H9 (cell line): ENCODE results near the gene MAP2K3. TPM values are rescaled to one million over a fixed set of nuclear protein-coding genes. Genes with fewer than 3 reads are reported as not detected.

Source experiments
- DNase-seq: peaks from one replicate; pipeline ENCODE4 v3.0.0-alpha.2; 2017
- H2AFZ ChIP-seq: one replicate; pipeline ENCODE4 v1.6.1; 2013; ENCODE audit warnings: mild to moderate bottlenecking, low read length, control low read depth, moderate library complexity
- H2AK5ac ChIP-seq: 2 replicates; pipeline ENCODE4 v1.6.1; 2013; ENCODE audit warnings: low read length, control low read depth, mixed read lengths; ENCODE audit not compliant: insufficient read length
- H2BK120ac ChIP-seq: one replicate; pipeline ENCODE4 v1.6.1; 2013; ENCODE audit warnings: low read depth, mild to moderate bottlenecking, low read length, control low read depth, inconsistent platforms; ENCODE audit not compliant: poor library complexity, severe bottlenecking
- H2BK12ac ChIP-seq: 2 replicates; pipeline ENCODE4 v1.6.1; 2013; ENCODE audit warnings: low read length, control low read depth, mixed read lengths, low read depth; ENCODE audit not compliant: insufficient read length
- H2BK15ac ChIP-seq: 2 replicates; pipeline ENCODE4 v1.6.1; 2013; ENCODE audit warnings: low read depth, low read length, control low read depth
- H2BK20ac ChIP-seq: one replicate; pipeline ENCODE4 v1.6.1; 2013; ENCODE audit warnings: low read depth, mild to moderate bottlenecking, low read length, control low read depth, inconsistent platforms; ENCODE audit not compliant: poor library complexity, severe bottlenecking
- H2BK5ac ChIP-seq: 2 replicates; pipeline ENCODE4 v1.6.1; 2013; ENCODE audit warnings: low read length, control low read depth, mixed read lengths; ENCODE audit not compliant: insufficient read length
- H3K14ac ChIP-seq: 2 replicates; pipeline ENCODE4 v1.6.1; 2013; ENCODE audit warnings: low read length, control low read depth; ENCODE audit not compliant: insufficient read depth
- H3K18ac ChIP-seq: 2 replicates; pipeline ENCODE4 v1.6.1; 2013; ENCODE audit warnings: low read depth, mild to moderate bottlenecking, mixed read lengths, low read length, control low read depth; ENCODE audit not compliant: insufficient read length
- H3K23ac ChIP-seq: 2 replicates; pipeline ENCODE4 v1.6.1; 2013; ENCODE audit warnings: low read length, control low read depth, mixed read lengths, low read depth; ENCODE audit not compliant: insufficient read length
- H3K23me2 ChIP-seq: 2 replicates; pipeline ENCODE4 v1.6.1; 2013; ENCODE audit warnings: low read depth, mild to moderate bottlenecking, mixed read lengths, low read length, control low read depth; ENCODE audit not compliant: insufficient read length, poor library complexity, severe bottlenecking
- H3K27ac ChIP-seq: 2 replicates; pipeline ENCODE4 v1.5.1; 2013; ENCODE audit warnings: low read length, control low read depth, mixed read lengths, low read depth; ENCODE audit not compliant: insufficient read length
- H3K27me3 ChIP-seq: 2 replicates; pipeline ENCODE4 v1.6.1; 2013; ENCODE audit warnings: low read length, control low read depth, inconsistent platforms; ENCODE audit not compliant: insufficient read depth
- H3K4ac ChIP-seq: 2 replicates; pipeline ENCODE4 v1.6.1; 2013; ENCODE audit warnings: low read depth, mild to moderate bottlenecking, control low read depth, inconsistent platforms, low read length, moderate library complexity
- H3K4me1 ChIP-seq: 2 replicates; pipeline ENCODE4 v1.6.1; 2013; ENCODE audit warnings: low read length, control low read depth, inconsistent platforms; ENCODE audit not compliant: insufficient read depth
- H3K4me2 ChIP-seq: 2 replicates; pipeline ENCODE4 v1.6.1; 2013; ENCODE audit warnings: low read length, control low read depth, mixed read lengths; ENCODE audit not compliant: insufficient read length, insufficient read depth
- H3K56ac ChIP-seq: 2 replicates; pipeline ENCODE4 v1.6.1; 2013; ENCODE audit warnings: low read depth, mild to moderate bottlenecking, mixed read lengths, low read length, control low read depth; ENCODE audit not compliant: insufficient read length
- H3K79me1 ChIP-seq: 2 replicates; pipeline ENCODE4 v1.6.1; 2013; ENCODE audit warnings: low read depth, mild to moderate bottlenecking, moderate library complexity, low read length, control low read depth, inconsistent platforms; ENCODE audit not compliant: insufficient read depth, poor library complexity, severe bottlenecking
- H3K79me2 ChIP-seq: 2 replicates; pipeline ENCODE4 v1.6.1; 2013; ENCODE audit warnings: low read length, control low read depth, inconsistent platforms; ENCODE audit not compliant: insufficient read depth
- H3K9ac ChIP-seq: 2 replicates; pipeline ENCODE4 v1.6.1; 2013; ENCODE audit warnings: low read length, control low read depth, mixed read lengths; ENCODE audit not compliant: insufficient read length; ENCODE audit errors: extremely low read depth
- H3K9me3 ChIP-seq: one replicate; pipeline ENCODE4 v1.6.1; 2013; ENCODE audit warnings: low read depth, low read length, inconsistent platforms; ENCODE audit not compliant: control insufficient read depth
- H3T11ph ChIP-seq: one replicate; pipeline ENCODE4 v1.6.1; 2013; ENCODE audit warnings: mild to moderate bottlenecking, low read length, control low read depth, inconsistent platforms
- H4K20me1 ChIP-seq: one replicate; pipeline ENCODE4 v1.6.1; 2013; ENCODE audit not compliant: control insufficient read depth, insufficient read length, insufficient read depth
- H4K5ac ChIP-seq: 2 replicates; pipeline ENCODE4 v1.6.1; 2013; ENCODE audit warnings: low read depth, mild to moderate bottlenecking, mixed read lengths, low read length, control low read depth; ENCODE audit not compliant: insufficient read length
- H4K8ac ChIP-seq: replicated peaks from 2 replicates; pipeline ENCODE4 v1.6.1; 2013; ENCODE audit warnings: low read length, control low read depth, mixed read lengths, low read depth; ENCODE audit not compliant: insufficient read length
- H4K91ac ChIP-seq: 2 replicates; pipeline ENCODE4 v1.6.1; 2013; ENCODE audit warnings: low read depth, mild to moderate bottlenecking, moderate library complexity, mixed read lengths, low read length, control low read depth; ENCODE audit not compliant: insufficient read length
- H3K27ac Mint-ChIP-seq, 3 experiments: 2 replicates in 2 of 3; 3 replicates in 1 of 3; pipeline ENCODE4 v1.8.0; 2020 to 2021; ENCODE audit warnings: mixed read lengths in 3 of 3, mild to moderate bottlenecking in 1 of 3, moderate library complexity in 1 of 3
- H3K27me3 Mint-ChIP-seq: 2 replicates; pipeline ENCODE4 v1.8.0; 2021; ENCODE audit warnings: low read depth, mild to moderate bottlenecking, moderate library complexity, mixed read lengths
- H3K36me3 Mint-ChIP-seq, 3 experiments: 2 replicates in 2 of 3; 3 replicates in 1 of 3; pipeline ENCODE4 v1.8.0; 2020 to 2021; ENCODE audit warnings: low read depth in 3 of 3, mixed read lengths in 3 of 3; ENCODE audit not compliant: insufficient read depth in 1 of 3
- H3K4me1 Mint-ChIP-seq, 2 experiments: 2 replicates each; pipeline ENCODE4 v1.8.0; 2020; ENCODE audit warnings: mixed read lengths in 2 of 2
- H3K4me3 Mint-ChIP-seq, 2 experiments: 2 replicates in 1 of 2; 3 replicates in 1 of 2; pipeline ENCODE4 v1.8.0; 2020 to 2021; ENCODE audit warnings: mild to moderate bottlenecking in 2 of 2, mixed read lengths in 2 of 2, moderate library complexity in 1 of 2
- H3K9me3 Mint-ChIP-seq, 2 experiments: 2 replicates in 1 of 2; 3 replicates in 1 of 2; pipeline ENCODE4 v1.8.0; 2020; ENCODE audit warnings: mild to moderate bottlenecking in 2 of 2, mixed read lengths in 2 of 2, moderate library complexity in 1 of 2
- WGBS: extraction: QIAGEN DNeasy Blood & Tissue Kit; methylation state at CpG from one replicate; pipeline ENCODE4 v1.1.7; 2013; ENCODE audit warnings: missing lambda C conversion rate, low lambda C conversion rate, mixed read lengths; ENCODE audit not compliant: insufficient read length; ENCODE audit errors: extremely low coverage; 5-methylcytosine and 5-hydroxymethylcytosine counted together
- total RNA-seq: library from RNA; stranded (reverse); gene quantifications from 2 replicates; pipeline ENCODE4 v1.2.1, GENCODE V29; 2021
- TF ChIP-seq, protein P1 (sequence below): fragments of 200-600 bp; sonication (generic); conservative IDR thresholded peaks from 3 replicates; pipeline ENCODE4 v1.8.0; 2021; ENCODE audit warnings: antibody characterized with exemption, mild to moderate bottlenecking

The MAP2K3 gene
- total RNA-seq, 1 experiment from 2014 or later: 26.1 TPM

DNA sequence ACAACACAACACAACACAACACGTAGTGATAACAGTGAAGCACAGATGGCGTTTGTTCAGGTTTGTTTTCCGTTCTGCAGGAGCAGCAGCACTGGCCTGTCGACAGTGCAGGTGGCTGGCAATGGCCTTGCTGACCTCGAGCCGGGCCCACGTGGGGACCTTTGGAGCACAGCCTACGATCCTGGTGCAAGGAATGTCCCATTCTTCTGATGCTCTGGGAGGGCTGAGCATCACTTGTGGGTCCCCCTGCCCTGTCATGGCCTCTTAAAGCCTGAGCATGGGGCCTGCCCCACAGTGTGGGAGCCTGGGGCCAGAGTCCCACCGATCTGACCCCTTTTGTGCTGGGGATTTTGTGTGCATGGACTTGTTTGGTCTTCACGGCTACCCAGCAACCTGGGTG, 6.8 kb downstream of the MAP2K3 start:
- Histone ChIP-seq H4K5ac (no peak overlapping the region), H3K27ac (no peak overlapping the region), H3K14ac (no peak overlapping the region), H3K4me1 (no peaks in the 10 kb centered on the region), H3K27me3 (no peaks in the 10 kb centered on the region), H4K8ac (no peak overlapping the region), H3K18ac (no peak overlapping the region), H2BK12ac (no peak overlapping the region), H3T11ph (no peak overlapping the region), H3K4ac (no peak overlapping the region), H3K56ac (no peak overlapping the region), H3K79me1 (no peaks in the 10 kb centered on the region), H2AFZ (no peak overlapping the region), H3K79me2 (peaks cover 2% of the 10 kb centered on the region; the same call in 1 of the 2 replicates), H3K4me2 (no peak overlapping the region), H2AK5ac (no peak overlapping the region), H2BK5ac (no peak overlapping the region), H2BK15ac (no peak overlapping the region), H3K23me2 (no peaks in the 10 kb centered on the region), H3K9me3 (peaks cover 30% of the 10 kb centered on the region), H2BK20ac (no peak overlapping the region), H2BK120ac (no peak overlapping the region), H3K9ac (no peak overlapping the region), H3K23ac (no peak overlapping the region), H4K20me1 (no peaks in the 10 kb centered on the region), H4K91ac (no peak overlapping the region)
- H3K36me3 Mint-ChIP-seq: peaks cover 0 to 13% (median 12%) of the 10 kb centered on the region in 3 experiments; a peak in 5 of 7 replicates
- TF ChIP-seq, protein P1, sequence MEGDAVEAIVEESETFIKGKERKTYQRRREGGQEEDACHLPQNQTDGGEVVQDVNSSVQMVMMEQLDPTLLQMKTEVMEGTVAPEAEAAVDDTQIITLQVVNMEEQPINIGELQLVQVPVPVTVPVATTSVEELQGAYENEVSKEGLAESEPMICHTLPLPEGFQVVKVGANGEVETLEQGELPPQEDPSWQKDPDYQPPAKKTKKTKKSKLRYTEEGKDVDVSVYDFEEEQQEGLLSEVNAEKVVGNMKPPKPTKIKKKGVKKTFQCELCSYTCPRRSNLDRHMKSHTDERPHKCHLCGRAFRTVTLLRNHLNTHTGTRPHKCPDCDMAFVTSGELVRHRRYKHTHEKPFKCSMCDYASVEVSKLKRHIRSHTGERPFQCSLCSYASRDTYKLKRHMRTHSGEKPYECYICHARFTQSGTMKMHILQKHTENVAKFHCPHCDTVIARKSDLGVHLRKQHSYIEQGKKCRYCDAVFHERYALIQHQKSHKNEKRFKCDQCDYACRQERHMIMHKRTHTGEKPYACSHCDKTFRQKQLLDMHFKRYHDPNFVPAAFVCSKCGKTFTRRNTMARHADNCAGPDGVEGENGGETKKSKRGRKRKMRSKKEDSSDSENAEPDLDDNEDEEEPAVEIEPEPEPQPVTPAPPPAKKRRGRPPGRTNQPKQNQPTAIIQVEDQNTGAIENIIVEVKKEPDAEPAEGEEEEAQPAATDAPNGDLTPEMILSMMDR: no peak
- peaks cover 43 to 49% of the 10 kb centered on the region in 2 experiments for H3K9me3 Mint-ChIP-seq
- peaks cover 7 to 8% of the 10 kb centered on the region in 2 experiments for H3K4me1 Mint-ChIP-seq
- no peak for DNase-seq
- no peak overlapping the region; a peak in 1 of 7 replicates for H3K27ac Mint-ChIP-seq
- peaks cover 6% of the 10 kb centered on the region for H3K27me3 Mint-ChIP-seq
- H3K4me3 Mint-ChIP-seq: no peak overlapping the region
- no CpG with 5 or more reads among the region's 10 CpGs for WGBS
